IMR-90 (cell line): Measurements from ENCODE around the gene MPP4. TPM values are rescaled to one million over a fixed set of nuclear protein-coding genes. Genes with fewer than 3 reads are reported as not detected.

Experiments
- ATAC-seq: fragments of 200-7000 bp; cut with Tn5 transposase; 2 replicates; pipeline ENCODE4 v1.9.1; 2020; ENCODE audit warnings: low read depth, mild to moderate bottlenecking, moderate library complexity
- BruUV-seq: library from RNA; stranded (reverse); fragments of 400-500 nt; replicated peaks from 2 replicates; lab custom pipeline; 2021; lab: Mats Ljungman, UMichigan
- CTCF ChIA-PET: fragments of 300-600 bp; formaldehyde crosslinking; extraction: SDS; loops from one replicate; lab custom pipeline; 2021; ENCODE audit warnings: antibody characterized with exemption; lab: Yijun Ruan, JAX
- POLR2A ChIA-PET: fragments of 300-600 bp; sonication (Branson Sonifier 250); formaldehyde crosslinking; loops from one replicate; lab custom pipeline; 2022; ENCODE audit warnings: antibody characterized with exemption; ENCODE audit not compliant: unreplicated experiment; lab: Charles Lee
- DNase-seq: peaks from one replicate; pipeline ENCODE4 v3.0.0; 2013
- H2AFZ ChIP-seq: replicated peaks from 2 replicates; pipeline ENCODE3; 2013; ENCODE audit warnings: low read length, mild to moderate bottlenecking; ENCODE audit not compliant: poor library complexity
- H2AK5ac ChIP-seq: 2 replicates; pipeline ENCODE4 v1.6.1; 2013; ENCODE audit warnings: low read depth, low read length, inconsistent platforms
- H2AK9ac ChIP-seq: replicated peaks from 2 replicates; pipeline ENCODE3; 2013; ENCODE audit warnings: mild to moderate bottlenecking, low read depth, low read length, moderate library complexity; ENCODE audit not compliant: poor library complexity
- H2BK120ac ChIP-seq: 2 replicates; pipeline ENCODE4 v1.6.1; 2013; ENCODE audit warnings: low read depth, low read length, inconsistent platforms
- H2BK15ac ChIP-seq: 3 replicates; pipeline ENCODE4 v1.6.1; 2013; ENCODE audit warnings: low read depth, low read length, inconsistent platforms
- H2BK20ac ChIP-seq: 2 replicates; pipeline ENCODE4 v1.6.1; 2013; ENCODE audit warnings: low read depth, mild to moderate bottlenecking, inconsistent platforms, low read length, moderate library complexity
- H2BK5ac ChIP-seq: 2 replicates; pipeline ENCODE4 v1.6.1; 2013; ENCODE audit warnings: mild to moderate bottlenecking, low read depth, low read length, inconsistent platforms; ENCODE audit not compliant: poor library complexity, severe bottlenecking
- H3K14ac ChIP-seq: replicated peaks from 2 replicates; pipeline ENCODE4 v1.6.1; 2013; ENCODE audit warnings: low read depth, low read length, inconsistent platforms
- H3K18ac ChIP-seq: 2 replicates; pipeline ENCODE4 v1.6.1; 2013; ENCODE audit warnings: low read depth, low read length, control low read depth
- H3K23ac ChIP-seq: 2 replicates; pipeline ENCODE4 v1.6.1; 2013; ENCODE audit warnings: low read depth, low read length, inconsistent platforms
- H3K27ac ChIP-seq: 2 replicates; pipeline ENCODE4 v1.5.1; 2013; ENCODE audit warnings: mild to moderate bottlenecking, control low read depth, low read length; ENCODE audit not compliant: insufficient read depth
- H3K27me3 ChIP-seq: 2 replicates; pipeline ENCODE4 v1.6.1; 2013; ENCODE audit warnings: low read length; ENCODE audit not compliant: control insufficient read depth, insufficient read depth
- H3K36me3 ChIP-seq: 2 replicates; pipeline ENCODE4 v1.6.1; 2013; ENCODE audit warnings: low read length, mixed read lengths; ENCODE audit not compliant: control insufficient read depth, insufficient read depth
- H3K4ac ChIP-seq: 2 replicates; pipeline ENCODE4 v1.6.1; 2013; ENCODE audit warnings: low read depth, low read length, inconsistent platforms
- H3K4me1 ChIP-seq: 2 replicates; pipeline ENCODE4 v1.6.1; 2013; ENCODE audit warnings: low read length, mixed read lengths; ENCODE audit not compliant: control insufficient read depth, insufficient read depth
- H3K4me2 ChIP-seq: 2 replicates; pipeline ENCODE4 v1.6.1; 2013; ENCODE audit warnings: low read depth, mild to moderate bottlenecking, control low read depth, low read length, moderate library complexity
- H3K4me3 ChIP-seq: 2 replicates; pipeline ENCODE4 v1.5.1; 2013; ENCODE audit warnings: low read depth, mild to moderate bottlenecking, control low read depth, low read length, moderate library complexity; ENCODE audit not compliant: insufficient read depth
- H3K56ac ChIP-seq: 2 replicates; pipeline ENCODE4 v1.6.1; 2013; ENCODE audit warnings: low read length, inconsistent platforms; ENCODE audit not compliant: insufficient read depth; ENCODE audit errors: extremely low read depth
- H3K79me1 ChIP-seq, 2 experiments: 2 replicates each; pipeline ENCODE4 v1.6.1; 2013; ENCODE audit warnings: low read length in 2 of 2, inconsistent platforms in 1 of 2, low read depth in 1 of 2
- H3K9ac ChIP-seq: 2 replicates; pipeline ENCODE4 v1.6.1; 2013; ENCODE audit warnings: low read depth, low read length, control low read depth
- H3K9me1 ChIP-seq: 2 replicates; pipeline ENCODE4 v1.6.1; 2013; ENCODE audit warnings: low read length, inconsistent platforms; ENCODE audit not compliant: insufficient read depth
- H3K9me3 ChIP-seq: 2 replicates; pipeline ENCODE4 v1.6.1; 2013; ENCODE audit warnings: low read length; ENCODE audit not compliant: control insufficient read depth, insufficient read depth
- H4K20me1 ChIP-seq: 2 replicates; pipeline ENCODE4 v1.6.1; 2013; ENCODE audit warnings: low read length, inconsistent platforms; ENCODE audit not compliant: insufficient read depth
- H4K5ac ChIP-seq: 2 replicates; pipeline ENCODE4 v1.6.1; 2013; ENCODE audit warnings: mild to moderate bottlenecking, low read depth, low read length, control low read depth
- H4K8ac ChIP-seq, 2 experiments: 2 replicates each; pipeline ENCODE4 v1.6.1; 2013; ENCODE audit warnings: low read depth in 2 of 2, low read length in 2 of 2, control low read depth in 1 of 2, inconsistent platforms in 1 of 2
- H4K91ac ChIP-seq: 2 replicates; pipeline ENCODE4 v1.6.1; 2013; ENCODE audit warnings: low read depth, low read length, inconsistent platforms; ENCODE audit not compliant: insufficient read depth
- BHLHE40 ChIP-seq: fragments of 150-350 bp; IDR thresholded peaks from 2 replicates; pipeline ENCODE4 v1.6.1; 2016; ENCODE audit warnings: mild to moderate bottlenecking, low read depth, low read length
- FOS ChIP-seq: fragments of 150-350 bp; IDR thresholded peaks from 2 replicates; pipeline ENCODE4 v1.6.1; 2016; ENCODE audit warnings: low read depth, low read length
- MAFK ChIP-seq: IDR thresholded peaks from 2 replicates; pipeline ENCODE4 v1.6.1; 2012; ENCODE audit warnings: low read depth, low read length, improper control_type of control experiment
- MAZ ChIP-seq: IDR thresholded peaks from 2 replicates; pipeline ENCODE4 v1.6.1; 2012; ENCODE audit warnings: low read depth, mild to moderate bottlenecking, low read length, improper control_type of control experiment, moderate library complexity, borderline replicate concordance
- MXI1 ChIP-seq: IDR thresholded peaks from 2 replicates; pipeline ENCODE4 v1.6.1; 2012; ENCODE audit warnings: low read depth, mild to moderate bottlenecking, low read length, moderate library complexity, borderline replicate concordance
- POLR2A ChIP-seq: IDR thresholded peaks from 2 replicates; pipeline ENCODE4 v1.6.1; 2012; ENCODE audit warnings: mild to moderate bottlenecking, low read depth, low read length
- RAD21 ChIP-seq: IDR thresholded peaks from 2 replicates; pipeline ENCODE4 v1.6.1; 2012; ENCODE audit warnings: low read length, improper control_type of control experiment
- RCOR1 ChIP-seq: IDR thresholded peaks from 2 replicates; pipeline ENCODE4 v1.6.1; 2012; ENCODE audit warnings: mild to moderate bottlenecking, low read length, improper control_type of control experiment; ENCODE audit not compliant: insufficient replicate concordance
- SMC3 ChIP-seq: fragments of 150-350 bp; IDR thresholded peaks from 2 replicates; pipeline ENCODE4 v1.6.1; 2016; ENCODE audit warnings: low read depth, mild to moderate bottlenecking, antibody characterized with exemption, low read length, moderate library complexity
- WGBS, 2 experiments: methylation state at CpG; one replicate each; pipeline versions ENCODE4 v1.1.5 to v1.1.7; 2013; ENCODE audit warnings: missing lambda C conversion rate in 2 of 2; ENCODE audit not compliant: insufficient read length in 1 of 2; ENCODE audit errors: extremely low coverage in 2 of 2; 5-methylcytosine and 5-hydroxymethylcytosine counted together
- dilution Hi-C: fragments of 300-500 bp; cut with HindIII; formaldehyde crosslinking; loops from one replicate; pipeline ENCODE4 v1.14.3; 2018; ENCODE audit warnings: low sequenced_read_pairs; ENCODE audit not compliant: unreplicated experiment
- in situ Hi-C: fragments of 300-500 bp; cut with MboI; formaldehyde crosslinking; loops from 3 replicates; pipeline ENCODE4 v1.14.3; 2019; ENCODE audit warnings: low sequenced_read_pairs, inconsistent platforms, mixed read lengths
- intact Hi-C: fragments of 100-400 bp; cut with micrococcal nuclease; formaldehyde crosslinking; loops from 2 replicates; pipeline ENCODE4 v1.10.0; 2022
- polyA plus RNA-seq, 3 experiments: library from polyadenylated mRNA; depleted of rRNA; stranded (reverse); fragments of >200 nt; gene quantifications; 2 replicates each; pipeline ENCODE4 v1.2.3, GENCODE V29; 2012; ENCODE audit warnings: low replicate concordance in 1 of 3
- total RNA-seq: library from RNA; depleted of rRNA; stranded (reverse); fragments of >200 nt; gene quantifications from 2 replicates; pipeline ENCODE4 v1.2.3, GENCODE V29; 2012
- TF ChIP-seq, protein P1 (sequence below): conservative IDR thresholded peaks from 2 replicates; pipeline ENCODE4 v1.5.1; 2012; ENCODE audit warnings: mild to moderate bottlenecking, low read depth, low read length, improper control_type of control experiment

Gene MPP4
- total and polyA plus RNA-seq, 2 of the 4 experiments (the other 2 are of a cell fraction), result 11.8 to 14.9 TPM

DNA sequence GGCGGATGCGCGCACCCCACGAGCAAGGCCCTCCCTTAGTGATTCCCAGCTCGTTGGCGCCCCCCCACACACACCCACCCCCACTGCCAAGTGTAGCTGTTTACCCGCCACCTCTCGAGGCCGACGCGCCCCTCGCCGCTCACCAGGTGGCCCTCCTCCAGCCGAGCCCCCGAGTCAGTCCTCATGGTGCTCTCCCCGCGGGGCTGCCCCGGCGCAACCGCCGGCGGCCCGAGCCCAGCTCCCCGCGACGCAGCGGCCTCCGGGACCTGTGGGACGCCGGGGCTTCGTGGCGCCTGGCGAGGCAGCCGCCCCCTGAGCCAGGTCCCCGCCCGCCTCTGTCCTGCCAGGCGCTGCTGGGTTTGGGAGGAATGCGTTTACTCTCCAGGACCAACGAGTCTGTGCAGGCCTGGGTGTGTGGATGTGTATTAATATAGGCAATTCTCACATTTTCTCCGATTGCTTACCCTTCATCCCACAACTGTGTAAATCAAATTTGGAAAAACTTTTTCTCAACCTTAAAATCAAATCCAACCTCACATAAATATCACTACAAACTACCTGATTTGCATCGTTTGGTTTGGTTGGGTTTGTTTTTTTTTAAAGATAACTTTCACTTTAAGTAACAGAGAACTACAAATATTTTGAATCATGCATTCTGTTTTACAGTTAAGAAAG lies 55.1 kb downstream of the MPP4 start, which contains the start of gene TMEM237 (continued):
- TF ChIP-seq POLR2A (no peak; the same call in 1 of the 2 replicates), RAD21 (no peak)

DNA sequence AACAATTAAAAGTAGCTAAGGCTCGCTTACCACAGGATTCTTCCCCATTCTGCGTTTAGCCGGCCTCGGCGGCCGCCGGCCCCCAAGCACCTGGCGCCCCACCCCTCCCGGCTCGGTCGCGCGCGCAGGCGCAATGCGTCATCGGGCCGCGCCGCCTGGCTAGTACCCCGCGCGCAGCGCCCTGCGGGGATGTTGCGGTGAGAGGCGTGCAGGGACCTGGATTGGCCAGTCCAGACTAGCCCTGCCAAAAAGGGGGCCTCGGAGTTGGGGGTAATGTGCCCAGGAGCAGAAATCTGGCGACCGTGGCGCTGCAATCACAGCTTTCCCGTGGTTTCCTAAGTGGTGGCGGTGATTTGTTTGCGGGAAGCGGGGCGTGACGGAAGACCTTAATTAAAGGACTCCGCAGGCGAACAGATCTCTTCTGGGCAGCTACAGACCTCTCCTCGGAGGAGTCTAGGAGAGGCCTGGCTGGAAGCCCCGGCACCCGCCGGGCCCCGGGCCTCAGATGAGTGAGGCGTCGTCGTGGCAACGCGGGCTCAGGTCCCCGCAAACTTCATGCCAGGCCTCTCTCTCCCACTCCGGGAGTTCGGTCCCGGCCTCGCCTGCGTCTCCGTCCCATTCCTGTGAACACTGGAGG lies 55.7 kb downstream of the MPP4 start:
- in situ Hi-C loops, result no loop called here

More for the DNA sequence above, 55.7 kb downstream of the MPP4 start:
- TF ChIP-seq, protein P1, sequence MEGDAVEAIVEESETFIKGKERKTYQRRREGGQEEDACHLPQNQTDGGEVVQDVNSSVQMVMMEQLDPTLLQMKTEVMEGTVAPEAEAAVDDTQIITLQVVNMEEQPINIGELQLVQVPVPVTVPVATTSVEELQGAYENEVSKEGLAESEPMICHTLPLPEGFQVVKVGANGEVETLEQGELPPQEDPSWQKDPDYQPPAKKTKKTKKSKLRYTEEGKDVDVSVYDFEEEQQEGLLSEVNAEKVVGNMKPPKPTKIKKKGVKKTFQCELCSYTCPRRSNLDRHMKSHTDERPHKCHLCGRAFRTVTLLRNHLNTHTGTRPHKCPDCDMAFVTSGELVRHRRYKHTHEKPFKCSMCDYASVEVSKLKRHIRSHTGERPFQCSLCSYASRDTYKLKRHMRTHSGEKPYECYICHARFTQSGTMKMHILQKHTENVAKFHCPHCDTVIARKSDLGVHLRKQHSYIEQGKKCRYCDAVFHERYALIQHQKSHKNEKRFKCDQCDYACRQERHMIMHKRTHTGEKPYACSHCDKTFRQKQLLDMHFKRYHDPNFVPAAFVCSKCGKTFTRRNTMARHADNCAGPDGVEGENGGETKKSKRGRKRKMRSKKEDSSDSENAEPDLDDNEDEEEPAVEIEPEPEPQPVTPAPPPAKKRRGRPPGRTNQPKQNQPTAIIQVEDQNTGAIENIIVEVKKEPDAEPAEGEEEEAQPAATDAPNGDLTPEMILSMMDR, result 0 out of 2 replicates have a peak, but pooled peaks have one; percentile 1
- no peak for TF ChIP-seq FOS
- peak; percentile 73; the same call in 1 of the 2 replicates for TF ChIP-seq POLR2A
- TF ChIP-seq RCOR1, result no peak
- no peak for TF ChIP-seq RAD21
- peak; percentile 28; the same call in 1 of the 2 replicates for TF ChIP-seq BHLHE40
- no peak for TF ChIP-seq SMC3
- TF ChIP-seq MAZ, result peak; percentile 94
- TF ChIP-seq MAFK, result no peak
- peak; percentile 80; the same call in 1 of the 2 replicates for TF ChIP-seq MXI1
- Histone ChIP-seq H2AK5ac (peak overlapping the region; percentile 74), H4K20me1 (no peaks in the 10 kb centered on the region), H3K4me1 (peaks cover 4% of the 10 kb centered on the region), H3K9ac (peak overlapping the region; percentile 79), H3K18ac (peak overlapping the region; percentile 51), H3K27ac (peak overlapping the region; percentile 85), H3K4me2 (peak overlapping the region; percentile 95), H3K79me1 (peaks cover 15 to 27% of the 10 kb centered on the region in 2 experiments; a peak in 3 of 4 replicates), H2BK120ac (peak overlapping the region; percentile 79), H3K36me3 (peaks cover 6% of the 10 kb centered on the region), H4K5ac (peak overlapping the region; percentile 86), H3K4me3 (peak overlapping the region; percentile 91), H3K23ac (peak overlapping the region; percentile 74), H4K8ac (peak overlapping the region; percentile 80 to 92), H3K9me3 (no peaks in the 10 kb centered on the region), H3K27me3 (no peaks in the 10 kb centered on the region), H3K9me1 (peaks cover 3% of the 10 kb centered on the region; the same call in 1 of the 2 replicates), H2AFZ (peak overlapping the region; percentile 97), H2BK20ac (peak overlapping the region; percentile 88), H2BK5ac (peak overlapping the region; percentile 80), H2BK15ac (peak overlapping the region; percentile 79; the same call in 2 of the 3 replicates), H3K56ac (peak overlapping the region; percentile 94), H3K14ac (peak overlapping the region; percentile 85), H3K4ac (peak overlapping the region; percentile 88), H4K91ac (peak overlapping the region; percentile 69), H2AK9ac (peak overlapping the region; percentile 88)
- ATAC-seq, result peak; percentile 91
- 0% methylated on average over 48 of the region's 56 CpGs; no CpG with 5 or more reads in 1 of the 2 experiments for WGBS, 2 experiments
- intact Hi-C loops, result loop anchor here (5.0 kb wide), 1 partner anchor 170 kb away; no protein-coding TSS in a partner anchor
- no TSS peak for BruUV-seq
- dilution Hi-C loops, result no loop called here
- POLR2A ChIA-PET, result interaction anchor here (0.5 kb wide), 1 partner anchor 651 kb away, joined by 3 read pairs; no protein-coding TSS in a partner anchor
- peak; percentile 75 for DNase-seq
- CTCF ChIA-PET, result no interaction called here
